Caco-2 (cell line): ENCODE results near the gene CEP57L1. TPM values are rescaled to one million over a fixed set of nuclear protein-coding genes. Genes with fewer than 3 reads are reported as not detected.

Source experiments
- BruUV-seq: library from RNA; stranded (reverse); fragments of 400-500 nt; replicated peaks from 2 replicates; lab custom pipeline; 2021; lab: Mats Ljungman, UMichigan
- CTCF ChIA-PET: fragments of 300-600 bp; sonication (Branson Sonifier 250); formaldehyde crosslinking; loops from one replicate; lab custom pipeline; 2022; ENCODE audit warnings: antibody characterized with exemption; lab: Charles Lee
- POLR2A ChIA-PET: fragments of 300-600 bp; sonication (Branson Sonifier 250); formaldehyde crosslinking; loops from one replicate; lab custom pipeline; 2022; ENCODE audit warnings: antibody characterized with exemption; lab: Charles Lee
- DNase-seq, 2 experiments: peaks; one replicate each; pipeline versions ENCODE4 v3.0.0 to v3.0.0-alpha.2; 2020 to 2022
- H3K27me3 ChIP-seq: replicated peaks from 2 replicates; pipeline ENCODE4 v1.6.0; 2011; ENCODE audit warnings: low read length; ENCODE audit not compliant: control insufficient read depth, insufficient read depth
- H3K36me3 ChIP-seq: 2 replicates; pipeline ENCODE4 v1.5.1; 2011; ENCODE audit warnings: low read length; ENCODE audit not compliant: control insufficient read depth, insufficient read depth
- H3K4me1 ChIP-seq: fragments of 250-450 bp; sonication (Bioruptor Pico); 2 replicates; pipeline ENCODE4 v1.5.1; 2020; ENCODE audit warnings: mild to moderate bottlenecking
- H3K4me3 ChIP-seq: 2 replicates; pipeline ENCODE4 v1.5.1; 2011; ENCODE audit warnings: low read depth, mild to moderate bottlenecking, control low read depth, low read length
- H3K9me3 ChIP-seq: fragments of 250-450 bp; sonication (Bioruptor Pico); 2 replicates; pipeline ENCODE4 v1.5.1; 2020; ENCODE audit warnings: mild to moderate bottlenecking, moderate library complexity
- H3K27ac Mint-ChIP-seq: one replicate; pipeline ENCODE4 v1.8.0; 2022; ENCODE audit warnings: mixed read lengths; ENCODE audit not compliant: unreplicated experiment
- H3K27me3 Mint-ChIP-seq: one replicate; pipeline ENCODE4 v1.8.0; 2022; ENCODE audit warnings: mixed read lengths; ENCODE audit not compliant: insufficient read depth, unreplicated experiment
- H3K36me3 Mint-ChIP-seq: one replicate; pipeline ENCODE4 v1.8.0; 2022; ENCODE audit warnings: mild to moderate bottlenecking, mixed read lengths; ENCODE audit not compliant: insufficient read depth, unreplicated experiment
- H3K4me1 Mint-ChIP-seq: one replicate; pipeline ENCODE4 v1.8.0; 2022; ENCODE audit warnings: low read depth, mixed read lengths; ENCODE audit not compliant: unreplicated experiment
- H3K4me3 Mint-ChIP-seq: one replicate; pipeline ENCODE4 v1.8.0; 2022; ENCODE audit warnings: mild to moderate bottlenecking, moderate library complexity, mixed read lengths; ENCODE audit not compliant: unreplicated experiment
- H3K9me3 Mint-ChIP-seq: one replicate; pipeline ENCODE4 v1.8.0; 2022; ENCODE audit warnings: mixed read lengths; ENCODE audit not compliant: unreplicated experiment
- intact Hi-C: fragments of 100-400 bp; cut with micrococcal nuclease; formaldehyde crosslinking; loops from one replicate; pipeline ENCODE4 v1.10.0; 2022; ENCODE audit not compliant: unreplicated experiment
- total RNA-seq: library from RNA; stranded (reverse); gene quantifications from 2 replicates; pipeline ENCODE4 v1.2.3, GENCODE V29; 2022
- TF ChIP-seq, protein P1 (sequence below), 2 experiments: fragments of 200-600 bp in 1 of 2; IDR thresholded peaks; 1 replicate in 1 of 2; 2 replicates in 1 of 2; pipeline versions ENCODE4 v1.5.1 to v1.8.0; 2011 to 2022; ENCODE audit warnings: antibody characterized with exemption in 1 of 2, control low read depth in 1 of 2, inconsistent platforms in 1 of 2, low read depth in 1 of 2, low read length in 1 of 2, mild to moderate bottlenecking in 1 of 2, moderate library complexity in 1 of 2; ENCODE audit not compliant: insufficient read depth in 1 of 2, severe bottlenecking in 1 of 2, unreplicated experiment in 1 of 2

Gene CEP57L1
- total RNA-seq, 1 experiment from 2014 or later: 12.7 TPM

DNA sequence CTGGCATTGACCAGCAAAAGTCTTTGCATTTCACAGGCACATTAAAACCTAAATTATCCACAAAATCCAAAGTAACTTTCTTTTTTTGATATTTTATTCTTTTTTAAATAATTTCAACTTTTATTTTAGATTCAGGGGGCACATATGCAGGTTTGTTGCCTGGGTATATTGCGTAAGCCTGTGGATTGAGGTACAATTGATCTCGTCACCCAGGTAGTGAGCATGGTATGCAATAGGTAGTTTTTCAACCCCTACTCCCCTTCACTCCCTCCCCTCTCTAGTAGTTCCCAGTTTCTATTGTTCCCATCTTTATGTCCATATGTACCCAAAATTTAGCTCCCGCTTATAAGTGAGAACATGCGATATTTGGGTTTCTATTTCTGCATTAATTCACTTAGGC is 97.6 kb downstream of the CEP57L1 start:
- TF ChIP-seq, protein P1, sequence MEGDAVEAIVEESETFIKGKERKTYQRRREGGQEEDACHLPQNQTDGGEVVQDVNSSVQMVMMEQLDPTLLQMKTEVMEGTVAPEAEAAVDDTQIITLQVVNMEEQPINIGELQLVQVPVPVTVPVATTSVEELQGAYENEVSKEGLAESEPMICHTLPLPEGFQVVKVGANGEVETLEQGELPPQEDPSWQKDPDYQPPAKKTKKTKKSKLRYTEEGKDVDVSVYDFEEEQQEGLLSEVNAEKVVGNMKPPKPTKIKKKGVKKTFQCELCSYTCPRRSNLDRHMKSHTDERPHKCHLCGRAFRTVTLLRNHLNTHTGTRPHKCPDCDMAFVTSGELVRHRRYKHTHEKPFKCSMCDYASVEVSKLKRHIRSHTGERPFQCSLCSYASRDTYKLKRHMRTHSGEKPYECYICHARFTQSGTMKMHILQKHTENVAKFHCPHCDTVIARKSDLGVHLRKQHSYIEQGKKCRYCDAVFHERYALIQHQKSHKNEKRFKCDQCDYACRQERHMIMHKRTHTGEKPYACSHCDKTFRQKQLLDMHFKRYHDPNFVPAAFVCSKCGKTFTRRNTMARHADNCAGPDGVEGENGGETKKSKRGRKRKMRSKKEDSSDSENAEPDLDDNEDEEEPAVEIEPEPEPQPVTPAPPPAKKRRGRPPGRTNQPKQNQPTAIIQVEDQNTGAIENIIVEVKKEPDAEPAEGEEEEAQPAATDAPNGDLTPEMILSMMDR (IDR thresholded peaks at IDR 0.05; ENCODE audit: insufficient read depth in 1 of 2, low read depth in 1 of 2, low read length in 1 of 2, severe bottlenecking in 1 of 2, unreplicated experiment in 1 of 2): no peak
- no peaks in the 10 kb centered on the region for H3K36me3 Mint-ChIP-seq
- intact Hi-C loops: no loop called here
- no peaks in the 10 kb centered on the region for H3K27me3 Mint-ChIP-seq
- no peak overlapping the region for H3K4me3 Mint-ChIP-seq
- ChIA-PET POLR2A (no interaction called here), CTCF (no interaction called here)
- H3K27ac Mint-ChIP-seq: no peak overlapping the region
- no peak overlapping the region for H3K4me3 ChIP-seq
- no peaks in the 10 kb centered on the region for H3K36me3 ChIP-seq
- BruUV-seq: no TSS peak
- no peaks in the 10 kb centered on the region; the same call in 1 of the 2 replicates for H3K9me3 ChIP-seq
- H3K27me3 ChIP-seq: no peaks in the 10 kb centered on the region
- no peaks in the 10 kb centered on the region for H3K4me1 Mint-ChIP-seq
- H3K9me3 Mint-ChIP-seq: peaks cover 12% of the 10 kb centered on the region
- no peak for DNase-seq
- no peaks in the 10 kb centered on the region; the same call in 1 of the 2 replicates for H3K4me1 ChIP-seq

DNA sequence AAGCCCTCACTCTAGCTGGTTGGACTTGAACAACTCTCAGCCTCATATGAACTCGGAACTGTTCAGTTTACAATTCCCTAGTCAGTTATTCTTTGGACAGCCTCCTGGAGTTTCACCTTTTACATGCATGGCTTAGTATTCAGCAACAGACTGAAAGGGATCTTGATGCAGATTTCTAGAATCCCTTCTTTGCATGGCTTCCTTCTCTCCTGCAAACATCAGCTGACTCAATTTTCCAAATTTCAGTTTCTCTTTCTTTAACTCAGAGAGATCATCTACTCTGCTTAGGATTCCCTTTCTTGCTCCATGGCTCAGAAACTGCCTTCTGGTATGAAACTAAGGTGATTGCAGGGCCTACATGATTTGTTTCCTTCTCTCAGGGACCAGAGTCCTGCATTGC is 99.6 kb downstream of the CEP57L1 start:
- H3K27me3 Mint-ChIP-seq: no peaks in the 10 kb centered on the region
- no peak overlapping the region for H3K4me3 ChIP-seq

DNA sequence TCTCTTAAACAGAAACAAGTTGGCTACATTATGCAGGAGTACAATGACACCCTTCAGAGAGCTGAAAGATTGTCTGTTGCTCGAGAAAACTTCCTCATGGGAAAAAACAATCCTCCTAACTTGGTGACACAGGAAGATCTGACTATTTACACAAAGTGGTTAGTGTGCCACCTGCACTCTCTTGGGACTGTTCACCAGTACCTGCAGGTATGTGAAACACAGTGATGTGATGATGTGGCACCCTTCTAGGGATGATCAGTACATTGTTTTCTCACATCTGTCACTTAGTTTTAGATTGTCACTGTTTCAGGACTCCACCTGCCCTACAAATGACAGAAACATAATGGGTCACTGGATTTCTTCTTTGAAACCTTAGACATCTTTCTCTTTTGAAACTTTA is 101.8 kb downstream of the CEP57L1 start:
- Mint-ChIP-seq H3K4me3 (no peak overlapping the region), H3K9me3 (no peaks in the 10 kb centered on the region), H3K36me3 (no peaks in the 10 kb centered on the region), H3K4me1 (no peaks in the 10 kb centered on the region), H3K27me3 (no peaks in the 10 kb centered on the region), H3K27ac (no peak overlapping the region)
- intact Hi-C loops: no loop called here
- TF ChIP-seq, protein P1 (IDR thresholded peaks at IDR 0.05; ENCODE audit: insufficient read depth in 1 of 2, low read depth in 1 of 2, low read length in 1 of 2, severe bottlenecking in 1 of 2, unreplicated experiment in 1 of 2): no peak
- CTCF ChIA-PET: no interaction called here
- POLR2A ChIA-PET: no interaction called here
- Histone ChIP-seq H3K9me3 (no peaks in the 10 kb centered on the region; the same call in 1 of the 2 replicates), H3K27me3 (no peaks in the 10 kb centered on the region), H3K36me3 (no peaks in the 10 kb centered on the region), H3K4me3 (no peak overlapping the region), H3K4me1 (no peaks in the 10 kb centered on the region; the same call in 1 of the 2 replicates)
- DNase-seq: no peak
- no TSS peak for BruUV-seq

More for the DNA sequence above, 99.6 kb downstream of the CEP57L1 start:
- Mint-ChIP-seq H3K36me3 (no peaks in the 10 kb centered on the region), H3K4me3 (no peak overlapping the region), H3K27ac (no peak overlapping the region), H3K9me3 (peaks cover 12% of the 10 kb centered on the region), H3K4me1 (no peaks in the 10 kb centered on the region)
- no TSS peak for BruUV-seq
- H3K4me1 ChIP-seq: no peaks in the 10 kb centered on the region; the same call in 1 of the 2 replicates
- DNase-seq: no peak
- no peaks in the 10 kb centered on the region; the same call in 1 of the 2 replicates for H3K9me3 ChIP-seq
- H3K36me3 ChIP-seq: no peaks in the 10 kb centered on the region
- no peaks in the 10 kb centered on the region for H3K27me3 ChIP-seq
- TF ChIP-seq, protein P1 (IDR thresholded peaks at IDR 0.05; ENCODE audit: insufficient read depth in 1 of 2, low read depth in 1 of 2, low read length in 1 of 2, severe bottlenecking in 1 of 2, unreplicated experiment in 1 of 2): no peak
- CTCF ChIA-PET: no interaction called here
- POLR2A ChIA-PET: no interaction called here
- intact Hi-C loops: no loop called here
